WTC11 (cell line): ENCODE data around the gene GNLY. TPM values are rescaled to one million over a fixed set of nuclear protein-coding genes. Genes with fewer than 3 reads are reported as not detected.

Source experiments
- ATAC-seq: fragments of 200-7000 bp; cut with Tn5 transposase; 2 replicates; pipeline ENCODE4 v1.10.0; 2021; ENCODE audit warnings: mild to moderate bottlenecking, moderate library complexity
- CTCF ChIA-PET: fragments of 300-600 bp; sonication (Branson Sonifier 250); formaldehyde crosslinking; loops from one replicate; lab custom pipeline; 2021; ENCODE audit warnings: antibody characterized with exemption; lab: Charles Lee
- POLR2A ChIA-PET: fragments of 350-600 bp; sonication (Branson Sonifier 250); formaldehyde crosslinking; loops from one replicate; lab custom pipeline; 2021; ENCODE audit warnings: antibody characterized with exemption; lab: Charles Lee
- DNase-seq: peaks from one replicate; pipeline ENCODE4 v3.0.0; 2021; ENCODE audit warnings: low spot score
- H3K27ac Mint-ChIP-seq: 2 replicates; pipeline ENCODE4 v1.8.0; 2021; ENCODE audit warnings: mixed read lengths
- H3K27me3 Mint-ChIP-seq: 2 replicates; pipeline ENCODE4 v1.8.0; 2021; ENCODE audit warnings: low read depth, mild to moderate bottlenecking, moderate library complexity, mixed read lengths
- H3K36me3 Mint-ChIP-seq: 2 replicates; pipeline ENCODE4 v1.8.0; 2021; ENCODE audit warnings: mixed read lengths
- H3K4me1 Mint-ChIP-seq: 2 replicates; pipeline ENCODE4 v1.8.0; 2022; ENCODE audit warnings: mixed read lengths
- H3K4me3 Mint-ChIP-seq: 2 replicates; pipeline ENCODE4 v1.8.0; 2021; ENCODE audit warnings: mild to moderate bottlenecking, moderate library complexity, mixed read lengths
- H3K9me3 Mint-ChIP-seq: 2 replicates; pipeline ENCODE4 v1.8.0; 2021; ENCODE audit warnings: mixed read lengths
- ESRRA ChIP-seq: sonication (generic); formaldehyde crosslinking; IDR thresholded peaks from 2 replicates; pipeline ENCODE4 v1.8.1; 2022; ENCODE audit warnings: mild to moderate bottlenecking, missing genetic modification reagents, borderline replicate concordance
- ETV6 ChIP-seq: sonication (generic); formaldehyde crosslinking; IDR thresholded peaks from 2 replicates; pipeline ENCODE4 v1.8.1; 2022; ENCODE audit warnings: mild to moderate bottlenecking, missing genetic modification reagents
- FOXP1 ChIP-seq: sonication (generic); formaldehyde crosslinking; IDR thresholded peaks from 2 replicates; pipeline ENCODE4 v1.8.0; 2022; ENCODE audit warnings: missing genetic modification reagents, mild to moderate bottlenecking, moderate library complexity, borderline replicate concordance
- NFATC4 ChIP-seq: fragments of 250-450 bp; sonication (Bioruptor Pico); IDR thresholded peaks from 2 replicates; pipeline ENCODE4 v1.9.0; 2021; ENCODE audit warnings: mild to moderate bottlenecking
- NR3C1 ChIP-seq: sonication (generic); formaldehyde crosslinking; conservative IDR thresholded peaks from 2 replicates; pipeline ENCODE4 v1.8.1; 2023; ENCODE audit warnings: low read depth, mild to moderate bottlenecking, missing genetic modification reagents
- PRRX2 ChIP-seq: fragments of 250-450 bp; sonication (Bioruptor Pico); IDR thresholded peaks from 2 replicates; pipeline ENCODE4 v1.8.0; 2021; ENCODE audit warnings: mild to moderate bottlenecking
- TP53 ChIP-seq: sonication (generic); formaldehyde crosslinking; IDR thresholded peaks from 2 replicates; pipeline ENCODE4 v1.8.1; 2023; ENCODE audit warnings: mild to moderate bottlenecking, missing genetic modification reagents
- ZBTB21 ChIP-seq: sonication (generic); formaldehyde crosslinking; IDR thresholded peaks from 2 replicates; pipeline ENCODE4 v1.8.1; 2023; ENCODE audit warnings: mild to moderate bottlenecking, missing genetic modification reagents, borderline replicate concordance
- ZNF232 ChIP-seq: sonication (generic); formaldehyde crosslinking; IDR thresholded peaks from 2 replicates; pipeline ENCODE4 v1.8.0; 2022; ENCODE audit warnings: mild to moderate bottlenecking, missing genetic modification reagents
- ZNF671 ChIP-seq: fragments of 250-450 bp; sonication (Bioruptor Pico); IDR thresholded peaks from 2 replicates; pipeline ENCODE4 v1.8.0; 2021; ENCODE audit warnings: mild to moderate bottlenecking
- total RNA-seq: library from RNA; stranded (reverse); gene quantifications from 3 replicates; pipeline ENCODE4 v1.2.3, GENCODE V29; 2021
- TF ChIP-seq, protein P1 (sequence below): sonication (generic); formaldehyde crosslinking; IDR thresholded peaks from 2 replicates; pipeline ENCODE4 v1.8.0; 2023; ENCODE audit warnings: missing genetic modification reagents
- TF ChIP-seq, protein P2 (sequence below): sonication (generic); formaldehyde crosslinking; IDR thresholded peaks from 2 replicates; pipeline ENCODE4 v1.8.0; 2022; ENCODE audit warnings: missing genetic modification reagents
- TF ChIP-seq, protein P3 (sequence below): sonication (generic); formaldehyde crosslinking; IDR thresholded peaks from 2 replicates; pipeline ENCODE4 v1.8.0; 2023; ENCODE audit warnings: mild to moderate bottlenecking, missing genetic modification reagents
- TF ChIP-seq, protein P4 (sequence below): sonication (generic); formaldehyde crosslinking; IDR thresholded peaks from 2 replicates; pipeline ENCODE4 v1.8.0; 2023; ENCODE audit warnings: missing genetic modification reagents, mild to moderate bottlenecking, borderline replicate concordance
- TF ChIP-seq, protein P5 (sequence below): sonication (generic); formaldehyde crosslinking; IDR thresholded peaks from 2 replicates; pipeline ENCODE4 v1.8.1; 2023; ENCODE audit warnings: mild to moderate bottlenecking, missing genetic modification reagents
- TF ChIP-seq, protein P6 (sequence below): sonication (generic); formaldehyde crosslinking; IDR thresholded peaks from 2 replicates; pipeline ENCODE4 v1.8.1; 2023; ENCODE audit warnings: mild to moderate bottlenecking, missing genetic modification reagents, borderline replicate concordance
- TF ChIP-seq, protein P7 (sequence below): sonication (generic); formaldehyde crosslinking; IDR thresholded peaks from 2 replicates; pipeline ENCODE4 v1.8.0; 2022; ENCODE audit warnings: mild to moderate bottlenecking, missing genetic modification reagents

The GNLY gene
- total RNA-seq, 1 experiment from 2014 or later = not detected

DNA sequence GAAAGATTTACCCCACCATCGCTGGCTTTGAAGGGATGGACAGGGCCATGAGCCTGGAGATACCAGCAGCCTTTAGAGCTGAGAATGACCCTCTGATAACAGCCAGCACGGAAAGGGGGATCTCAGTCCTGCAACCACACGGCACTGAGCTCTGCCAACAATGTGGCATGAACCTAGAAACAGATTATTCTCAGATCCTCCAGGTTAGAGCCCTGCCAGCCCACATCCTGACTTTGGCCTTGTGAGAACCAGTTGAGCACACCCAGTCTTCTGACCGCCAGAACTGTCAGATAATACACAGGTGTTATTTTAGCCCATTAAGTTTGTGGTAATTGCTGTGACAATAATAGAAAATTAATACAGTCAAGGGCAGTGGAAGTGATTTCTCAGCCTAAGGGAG is 9.4 kb upstream of the GNLY start:
- Mint-ChIP-seq H3K9me3 (no peaks in the 10 kb centered on the region), H3K27ac (no peak overlapping the region), H3K27me3 (peaks cover 7% of the 10 kb centered on the region), H3K4me3 (no peak overlapping the region), H3K4me1 (0 out of 2 replicates have a peak, but pooled peaks cover 4% of the 10 kb centered on the region), H3K36me3 (no peaks in the 10 kb centered on the region)
- no peak for TF ChIP-seq ETV6 (CRISPR knock-in tag)
- TF ChIP-seq FOXP1 (CRISPR knock-in tag) = no peak
- TF ChIP-seq TP53 (CRISPR knock-in tag) = no peak
- TF ChIP-seq, protein P1, sequence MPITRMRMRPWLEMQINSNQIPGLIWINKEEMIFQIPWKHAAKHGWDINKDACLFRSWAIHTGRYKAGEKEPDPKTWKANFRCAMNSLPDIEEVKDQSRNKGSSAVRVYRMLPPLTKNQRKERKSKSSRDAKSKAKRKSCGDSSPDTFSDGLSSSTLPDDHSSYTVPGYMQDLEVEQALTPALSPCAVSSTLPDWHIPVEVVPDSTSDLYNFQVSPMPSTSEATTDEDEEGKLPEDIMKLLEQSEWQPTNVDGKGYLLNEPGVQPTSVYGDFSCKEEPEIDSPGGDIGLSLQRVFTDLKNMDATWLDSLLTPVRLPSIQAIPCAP (CRISPR knock-in tag) = no peak
- no peak for TF ChIP-seq ESRRA (CRISPR knock-in tag)
- TF ChIP-seq NFATC4 (CRISPR knock-in tag) = no peak
- TF ChIP-seq, protein P2, sequence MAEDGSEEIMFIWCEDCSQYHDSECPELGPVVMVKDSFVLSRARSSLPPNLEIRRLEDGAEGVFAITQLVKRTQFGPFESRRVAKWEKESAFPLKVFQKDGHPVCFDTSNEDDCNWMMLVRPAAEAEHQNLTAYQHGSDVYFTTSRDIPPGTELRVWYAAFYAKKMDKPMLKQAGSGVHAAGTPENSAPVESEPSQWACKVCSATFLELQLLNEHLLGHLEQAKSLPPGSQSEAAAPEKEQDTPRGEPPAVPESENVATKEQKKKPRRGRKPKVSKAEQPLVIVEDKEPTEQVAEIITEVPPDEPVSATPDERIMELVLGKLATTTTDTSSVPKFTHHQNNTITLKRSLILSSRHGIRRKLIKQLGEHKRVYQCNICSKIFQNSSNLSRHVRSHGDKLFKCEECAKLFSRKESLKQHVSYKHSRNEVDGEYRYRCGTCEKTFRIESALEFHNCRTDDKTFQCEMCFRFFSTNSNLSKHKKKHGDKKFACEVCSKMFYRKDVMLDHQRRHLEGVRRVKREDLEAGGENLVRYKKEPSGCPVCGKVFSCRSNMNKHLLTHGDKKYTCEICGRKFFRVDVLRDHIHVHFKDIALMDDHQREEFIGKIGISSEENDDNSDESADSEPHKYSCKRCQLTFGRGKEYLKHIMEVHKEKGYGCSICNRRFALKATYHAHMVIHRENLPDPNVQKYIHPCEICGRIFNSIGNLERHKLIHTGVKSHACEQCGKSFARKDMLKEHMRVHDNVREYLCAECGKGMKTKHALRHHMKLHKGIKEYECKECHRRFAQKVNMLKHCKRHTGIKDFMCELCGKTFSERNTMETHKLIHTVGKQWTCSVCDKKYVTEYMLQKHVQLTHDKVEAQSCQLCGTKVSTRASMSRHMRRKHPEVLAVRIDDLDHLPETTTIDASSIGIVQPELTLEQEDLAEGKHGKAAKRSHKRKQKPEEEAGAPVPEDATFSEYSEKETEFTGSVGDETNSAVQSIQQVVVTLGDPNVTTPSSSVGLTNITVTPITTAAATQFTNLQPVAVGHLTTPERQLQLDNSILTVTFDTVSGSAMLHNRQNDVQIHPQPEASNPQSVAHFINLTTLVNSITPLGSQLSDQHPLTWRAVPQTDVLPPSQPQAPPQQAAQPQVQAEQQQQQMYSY (CRISPR knock-in tag) = no peak
- TF ChIP-seq, protein P3, sequence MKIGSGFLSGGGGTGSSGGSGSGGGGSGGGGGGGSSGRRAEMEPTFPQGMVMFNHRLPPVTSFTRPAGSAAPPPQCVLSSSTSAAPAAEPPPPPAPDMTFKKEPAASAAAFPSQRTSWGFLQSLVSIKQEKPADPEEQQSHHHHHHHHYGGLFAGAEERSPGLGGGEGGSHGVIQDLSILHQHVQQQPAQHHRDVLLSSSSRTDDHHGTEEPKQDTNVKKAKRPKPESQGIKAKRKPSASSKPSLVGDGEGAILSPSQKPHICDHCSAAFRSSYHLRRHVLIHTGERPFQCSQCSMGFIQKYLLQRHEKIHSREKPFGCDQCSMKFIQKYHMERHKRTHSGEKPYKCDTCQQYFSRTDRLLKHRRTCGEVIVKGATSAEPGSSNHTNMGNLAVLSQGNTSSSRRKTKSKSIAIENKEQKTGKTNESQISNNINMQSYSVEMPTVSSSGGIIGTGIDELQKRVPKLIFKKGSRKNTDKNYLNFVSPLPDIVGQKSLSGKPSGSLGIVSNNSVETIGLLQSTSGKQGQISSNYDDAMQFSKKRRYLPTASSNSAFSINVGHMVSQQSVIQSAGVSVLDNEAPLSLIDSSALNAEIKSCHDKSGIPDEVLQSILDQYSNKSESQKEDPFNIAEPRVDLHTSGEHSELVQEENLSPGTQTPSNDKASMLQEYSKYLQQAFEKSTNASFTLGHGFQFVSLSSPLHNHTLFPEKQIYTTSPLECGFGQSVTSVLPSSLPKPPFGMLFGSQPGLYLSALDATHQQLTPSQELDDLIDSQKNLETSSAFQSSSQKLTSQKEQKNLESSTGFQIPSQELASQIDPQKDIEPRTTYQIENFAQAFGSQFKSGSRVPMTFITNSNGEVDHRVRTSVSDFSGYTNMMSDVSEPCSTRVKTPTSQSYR (CRISPR knock-in tag) = no peak
- TF ChIP-seq NR3C1 (CRISPR knock-in tag) = no peak
- TF ChIP-seq, protein P4, sequence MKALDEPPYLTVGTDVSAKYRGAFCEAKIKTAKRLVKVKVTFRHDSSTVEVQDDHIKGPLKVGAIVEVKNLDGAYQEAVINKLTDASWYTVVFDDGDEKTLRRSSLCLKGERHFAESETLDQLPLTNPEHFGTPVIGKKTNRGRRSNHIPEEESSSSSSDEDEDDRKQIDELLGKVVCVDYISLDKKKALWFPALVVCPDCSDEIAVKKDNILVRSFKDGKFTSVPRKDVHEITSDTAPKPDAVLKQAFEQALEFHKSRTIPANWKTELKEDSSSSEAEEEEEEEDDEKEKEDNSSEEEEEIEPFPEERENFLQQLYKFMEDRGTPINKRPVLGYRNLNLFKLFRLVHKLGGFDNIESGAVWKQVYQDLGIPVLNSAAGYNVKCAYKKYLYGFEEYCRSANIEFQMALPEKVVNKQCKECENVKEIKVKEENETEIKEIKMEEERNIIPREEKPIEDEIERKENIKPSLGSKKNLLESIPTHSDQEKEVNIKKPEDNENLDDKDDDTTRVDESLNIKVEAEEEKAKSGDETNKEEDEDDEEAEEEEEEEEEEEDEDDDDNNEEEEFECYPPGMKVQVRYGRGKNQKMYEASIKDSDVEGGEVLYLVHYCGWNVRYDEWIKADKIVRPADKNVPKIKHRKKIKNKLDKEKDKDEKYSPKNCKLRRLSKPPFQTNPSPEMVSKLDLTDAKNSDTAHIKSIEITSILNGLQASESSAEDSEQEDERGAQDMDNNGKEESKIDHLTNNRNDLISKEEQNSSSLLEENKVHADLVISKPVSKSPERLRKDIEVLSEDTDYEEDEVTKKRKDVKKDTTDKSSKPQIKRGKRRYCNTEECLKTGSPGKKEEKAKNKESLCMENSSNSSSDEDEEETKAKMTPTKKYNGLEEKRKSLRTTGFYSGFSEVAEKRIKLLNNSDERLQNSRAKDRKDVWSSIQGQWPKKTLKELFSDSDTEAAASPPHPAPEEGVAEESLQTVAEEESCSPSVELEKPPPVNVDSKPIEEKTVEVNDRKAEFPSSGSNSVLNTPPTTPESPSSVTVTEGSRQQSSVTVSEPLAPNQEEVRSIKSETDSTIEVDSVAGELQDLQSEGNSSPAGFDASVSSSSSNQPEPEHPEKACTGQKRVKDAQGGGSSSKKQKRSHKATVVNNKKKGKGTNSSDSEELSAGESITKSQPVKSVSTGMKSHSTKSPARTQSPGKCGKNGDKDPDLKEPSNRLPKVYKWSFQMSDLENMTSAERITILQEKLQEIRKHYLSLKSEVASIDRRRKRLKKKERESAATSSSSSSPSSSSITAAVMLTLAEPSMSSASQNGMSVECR (CRISPR knock-in tag) = no peak
- TF ChIP-seq, protein P5, sequence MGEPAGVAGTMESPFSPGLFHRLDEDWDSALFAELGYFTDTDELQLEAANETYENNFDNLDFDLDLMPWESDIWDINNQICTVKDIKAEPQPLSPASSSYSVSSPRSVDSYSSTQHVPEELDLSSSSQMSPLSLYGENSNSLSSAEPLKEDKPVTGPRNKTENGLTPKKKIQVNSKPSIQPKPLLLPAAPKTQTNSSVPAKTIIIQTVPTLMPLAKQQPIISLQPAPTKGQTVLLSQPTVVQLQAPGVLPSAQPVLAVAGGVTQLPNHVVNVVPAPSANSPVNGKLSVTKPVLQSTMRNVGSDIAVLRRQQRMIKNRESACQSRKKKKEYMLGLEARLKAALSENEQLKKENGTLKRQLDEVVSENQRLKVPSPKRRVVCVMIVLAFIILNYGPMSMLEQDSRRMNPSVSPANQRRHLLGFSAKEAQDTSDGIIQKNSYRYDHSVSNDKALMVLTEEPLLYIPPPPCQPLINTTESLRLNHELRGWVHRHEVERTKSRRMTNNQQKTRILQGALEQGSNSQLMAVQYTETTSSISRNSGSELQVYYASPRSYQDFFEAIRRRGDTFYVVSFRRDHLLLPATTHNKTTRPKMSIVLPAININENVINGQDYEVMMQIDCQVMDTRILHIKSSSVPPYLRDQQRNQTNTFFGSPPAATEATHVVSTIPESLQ (CRISPR knock-in tag) = no peak
- TF ChIP-seq, protein P6, sequence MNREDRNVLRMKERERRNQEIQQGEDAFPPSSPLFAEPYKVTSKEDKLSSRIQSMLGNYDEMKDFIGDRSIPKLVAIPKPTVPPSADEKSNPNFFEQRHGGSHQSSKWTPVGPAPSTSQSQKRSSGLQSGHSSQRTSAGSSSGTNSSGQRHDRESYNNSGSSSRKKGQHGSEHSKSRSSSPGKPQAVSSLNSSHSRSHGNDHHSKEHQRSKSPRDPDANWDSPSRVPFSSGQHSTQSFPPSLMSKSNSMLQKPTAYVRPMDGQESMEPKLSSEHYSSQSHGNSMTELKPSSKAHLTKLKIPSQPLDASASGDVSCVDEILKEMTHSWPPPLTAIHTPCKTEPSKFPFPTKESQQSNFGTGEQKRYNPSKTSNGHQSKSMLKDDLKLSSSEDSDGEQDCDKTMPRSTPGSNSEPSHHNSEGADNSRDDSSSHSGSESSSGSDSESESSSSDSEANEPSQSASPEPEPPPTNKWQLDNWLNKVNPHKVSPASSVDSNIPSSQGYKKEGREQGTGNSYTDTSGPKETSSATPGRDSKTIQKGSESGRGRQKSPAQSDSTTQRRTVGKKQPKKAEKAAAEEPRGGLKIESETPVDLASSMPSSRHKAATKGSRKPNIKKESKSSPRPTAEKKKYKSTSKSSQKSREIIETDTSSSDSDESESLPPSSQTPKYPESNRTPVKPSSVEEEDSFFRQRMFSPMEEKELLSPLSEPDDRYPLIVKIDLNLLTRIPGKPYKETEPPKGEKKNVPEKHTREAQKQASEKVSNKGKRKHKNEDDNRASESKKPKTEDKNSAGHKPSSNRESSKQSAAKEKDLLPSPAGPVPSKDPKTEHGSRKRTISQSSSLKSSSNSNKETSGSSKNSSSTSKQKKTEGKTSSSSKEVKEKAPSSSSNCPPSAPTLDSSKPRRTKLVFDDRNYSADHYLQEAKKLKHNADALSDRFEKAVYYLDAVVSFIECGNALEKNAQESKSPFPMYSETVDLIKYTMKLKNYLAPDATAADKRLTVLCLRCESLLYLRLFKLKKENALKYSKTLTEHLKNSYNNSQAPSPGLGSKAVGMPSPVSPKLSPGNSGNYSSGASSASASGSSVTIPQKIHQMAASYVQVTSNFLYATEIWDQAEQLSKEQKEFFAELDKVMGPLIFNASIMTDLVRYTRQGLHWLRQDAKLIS (CRISPR knock-in tag) = no peak
- no peak for TF ChIP-seq ZNF232 (CRISPR knock-in tag)
- TF ChIP-seq ZBTB21 (CRISPR knock-in tag) = no peak
- no peak for TF ChIP-seq ZNF671 (CRISPR knock-in tag)
- TF ChIP-seq PRRX2 (CRISPR knock-in tag) = no peak
- TF ChIP-seq, protein P7, sequence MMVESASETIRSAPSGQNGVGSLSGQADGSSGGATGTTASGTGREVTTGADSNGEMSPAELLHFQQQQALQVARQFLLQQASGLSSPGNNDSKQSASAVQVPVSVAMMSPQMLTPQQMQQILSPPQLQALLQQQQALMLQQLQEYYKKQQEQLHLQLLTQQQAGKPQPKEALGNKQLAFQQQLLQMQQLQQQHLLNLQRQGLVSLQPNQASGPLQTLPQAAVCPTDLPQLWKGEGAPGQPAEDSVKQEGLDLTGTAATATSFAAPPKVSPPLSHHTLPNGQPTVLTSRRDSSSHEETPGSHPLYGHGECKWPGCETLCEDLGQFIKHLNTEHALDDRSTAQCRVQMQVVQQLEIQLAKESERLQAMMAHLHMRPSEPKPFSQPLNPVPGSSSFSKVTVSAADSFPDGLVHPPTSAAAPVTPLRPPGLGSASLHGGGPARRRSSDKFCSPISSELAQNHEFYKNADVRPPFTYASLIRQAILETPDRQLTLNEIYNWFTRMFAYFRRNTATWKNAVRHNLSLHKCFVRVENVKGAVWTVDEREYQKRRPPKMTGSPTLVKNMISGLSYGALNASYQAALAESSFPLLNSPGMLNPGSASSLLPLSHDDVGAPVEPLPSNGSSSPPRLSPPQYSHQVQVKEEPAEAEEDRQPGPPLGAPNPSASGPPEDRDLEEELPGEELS = no peak
- ChIA-PET CTCF (interaction anchor here (1.1 to 3.6 kb wide), 4 partner anchors 22 to 143 kb away, joined by 3 to 16 read pairs (median 8); no protein-coding TSS in a partner anchor), POLR2A (no interaction called here)
- ATAC-seq = no peak
- DNase-seq = no peak
